Adrenal gland (tissue), 19 donors: ENCODE data around the gene SV2C. TPM values are rescaled to one million over a fixed set of nuclear protein-coding genes. Genes with fewer than 3 reads are reported as not detected.
"Not testable (repeated sequence)": the region's sequence is repeated elsewhere in the genome, so short reads cannot be mapped to it uniquely, and the experiment has no call there.

Source experiments
- DNase-seq, 7 donors: peaks; one replicate each; pipeline ENCODE4 v3.0.0-alpha.2; 2019 to 2020
- H3K27ac ChIP-seq, 5 donors: fragments of 200-600 bp; sonication (generic) in 4 of 5; 1 replicate in 3 of 5; 2 replicates in 2 of 5; pipeline versions ENCODE4 v1.5.1 to v1.8.0; 2016 to 2020; ENCODE audit warnings: mild to moderate bottlenecking in 1 of 5
- H3K27me3 ChIP-seq: fragments of 200-600 bp; 2 replicates; pipeline ENCODE4 v1.8.0; 2021
- H3K36me3 ChIP-seq, 2 donors: fragments of 200-600 bp; replicated peaks in 1 of 2; 1 replicate in 1 of 2; 2 replicates in 1 of 2; pipeline versions ENCODE4 v1.5.1 to v1.8.0; 2018 to 2022
- H3K4me1 ChIP-seq, 2 donors: fragments of 200-600 bp; replicated peaks in 1 of 2; 1 replicate in 1 of 2; 2 replicates in 1 of 2; pipeline versions ENCODE4 v1.5.1 to v1.8.0; 2018 to 2021
- H3K4me3 ChIP-seq, 4 donors: fragments of 200-600 bp; sonication (generic) in 3 of 4; one replicate each; pipeline ENCODE4 v1.5.1; 2016 to 2018
- H3K9me3 ChIP-seq, 3 donors: fragments of 200-600 bp; sonication (generic) in 1 of 3; replicated peaks in 1 of 3; 1 replicate in 2 of 3; 2 replicates in 1 of 3; pipeline versions ENCODE4 v1.5.1 to v1.8.0; 2016 to 2021
- POLR2A ChIP-seq, 2 donors: fragments of 450-650 bp; IDR thresholded peaks; one replicate each; pipeline ENCODE4 v1.6.1; 2017; ENCODE audit warnings: antibody characterized with exemption in 2 of 2, mild to moderate bottlenecking in 2 of 2, moderate library complexity in 1 of 2
- WGBS, 4 donors: extraction: QIAGEN DNeasy Blood & Tissue Kit in 2 of 4; methylation state at CpG; one replicate each; pipeline versions ENCODE4 v1.1.5 to v1.1.7; 2013 to 2017; 5-methylcytosine and 5-hydroxymethylcytosine counted together
- intact Hi-C, 2 donors: fragments of 100-400 bp; cut with DNase I; formaldehyde crosslinking; loops; one replicate each; pipeline versions ENCODE4 v1.14.1 to v1.15.0; 2022 to 2023
- long read RNA-seq, 10 donors: library from polyadenylated mRNA in 3 of 10; unstranded in 2 of 10; stranded (forward) in 1 of 10; transcript quantifications; one replicate each; pipeline ENCODE4 v2.0.0 and lab custom pipeline, GENCODE V29; 2021 to 2026
- polyA plus RNA-seq, 3 donors: library from polyadenylated mRNA; stranded (reverse); fragments of 200-250 nt in 2 of 3; fragments of 350-450 nt in 1 of 3; fragmentation: Illumina TruSeq in 1 of 3; extraction: RNeasy Lipid Tissue Mini Kit (QIAGEN cat#74804) in 1 of 3; gene quantifications; one replicate each; pipeline ENCODE4 v1.2.3, GENCODE V29; 2013 to 2014
- total RNA-seq, 9 donors: library from RNA; depleted of rRNA in 4 of 9; stranded (reverse); fragments of >200 nt in 4 of 9; fragments of 120-200 nt in 1 of 9; fragmentation: NEBNext Ultra II Directional in 1 of 9; extraction: Animal tissue kit (Norgen Biotek cat#: 25700) in 1 of 9; gene quantifications; one replicate each; pipeline versions ENCODE4 v1.1.0 to v1.2.4, GENCODE V29; 2013 to 2023
- TF ChIP-seq, protein P1 (sequence below), 6 experiments: fragments of 450-650 bp in 4 of 6; fragments of 200-600 bp in 2 of 6; sonication (generic) in 1 of 6; IDR thresholded peaks; 1 replicate in 5 of 6; 2 replicates in 1 of 6; pipeline versions ENCODE4 v1.5.1 to v1.8.0; 2016 to 2021; ENCODE audit warnings: antibody characterized with exemption in 6 of 6, mild to moderate bottlenecking in 2 of 6, moderate library complexity in 1 of 6
- donor health status: healthy with polysubstance abuse.
- donor health status: Bipolar disorder and iron deficiency.
- donor health status: DM: yes; HTN: yes; CAD: no.
- donor health status: DM: no; HTN: no; CAD: no.
- donor health status: DM: no; HTN: no; CAD: no.
- donor health status: DM: yes; HTN: yes; CAD: no.

Gene SV2C, protein sequence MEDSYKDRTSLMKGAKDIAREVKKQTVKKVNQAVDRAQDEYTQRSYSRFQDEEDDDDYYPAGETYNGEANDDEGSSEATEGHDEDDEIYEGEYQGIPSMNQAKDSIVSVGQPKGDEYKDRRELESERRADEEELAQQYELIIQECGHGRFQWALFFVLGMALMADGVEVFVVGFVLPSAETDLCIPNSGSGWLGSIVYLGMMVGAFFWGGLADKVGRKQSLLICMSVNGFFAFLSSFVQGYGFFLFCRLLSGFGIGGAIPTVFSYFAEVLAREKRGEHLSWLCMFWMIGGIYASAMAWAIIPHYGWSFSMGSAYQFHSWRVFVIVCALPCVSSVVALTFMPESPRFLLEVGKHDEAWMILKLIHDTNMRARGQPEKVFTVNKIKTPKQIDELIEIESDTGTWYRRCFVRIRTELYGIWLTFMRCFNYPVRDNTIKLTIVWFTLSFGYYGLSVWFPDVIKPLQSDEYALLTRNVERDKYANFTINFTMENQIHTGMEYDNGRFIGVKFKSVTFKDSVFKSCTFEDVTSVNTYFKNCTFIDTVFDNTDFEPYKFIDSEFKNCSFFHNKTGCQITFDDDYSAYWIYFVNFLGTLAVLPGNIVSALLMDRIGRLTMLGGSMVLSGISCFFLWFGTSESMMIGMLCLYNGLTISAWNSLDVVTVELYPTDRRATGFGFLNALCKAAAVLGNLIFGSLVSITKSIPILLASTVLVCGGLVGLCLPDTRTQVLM
- total RNA-seq: under 1 TPM in 8 of 9 donors, not detected in 1; under 0.01 to 0.96 (median 0.25) TPM
- under 1 TPM; under 0.01 to 0.46 (median 0.07) TPM for polyA plus RNA-seq
- long read RNA-seq, donor 1: 0 reads
- long read RNA-seq, donor 2: 0 reads
- long read RNA-seq, donor 3, partial matches to known transcripts: 8 of 8 reads
- long read RNA-seq, donor 3, other reads (novel, unspliced or antisense): 0 of 8 reads
- long read RNA-seq, donor 4: 0 reads
- long read RNA-seq, donor 5: 0 reads
- long read RNA-seq, donor 6: 0 reads
- long read RNA-seq, donor 7: 0 reads
- long read RNA-seq, donor 8, partial matches to known transcripts: 8 of 8 reads
- long read RNA-seq, donor 8, other reads (novel, unspliced or antisense): 0 of 8 reads
- long read RNA-seq, donor 9: 0 reads
- long read RNA-seq, donor 10: 0 reads

DNA sequence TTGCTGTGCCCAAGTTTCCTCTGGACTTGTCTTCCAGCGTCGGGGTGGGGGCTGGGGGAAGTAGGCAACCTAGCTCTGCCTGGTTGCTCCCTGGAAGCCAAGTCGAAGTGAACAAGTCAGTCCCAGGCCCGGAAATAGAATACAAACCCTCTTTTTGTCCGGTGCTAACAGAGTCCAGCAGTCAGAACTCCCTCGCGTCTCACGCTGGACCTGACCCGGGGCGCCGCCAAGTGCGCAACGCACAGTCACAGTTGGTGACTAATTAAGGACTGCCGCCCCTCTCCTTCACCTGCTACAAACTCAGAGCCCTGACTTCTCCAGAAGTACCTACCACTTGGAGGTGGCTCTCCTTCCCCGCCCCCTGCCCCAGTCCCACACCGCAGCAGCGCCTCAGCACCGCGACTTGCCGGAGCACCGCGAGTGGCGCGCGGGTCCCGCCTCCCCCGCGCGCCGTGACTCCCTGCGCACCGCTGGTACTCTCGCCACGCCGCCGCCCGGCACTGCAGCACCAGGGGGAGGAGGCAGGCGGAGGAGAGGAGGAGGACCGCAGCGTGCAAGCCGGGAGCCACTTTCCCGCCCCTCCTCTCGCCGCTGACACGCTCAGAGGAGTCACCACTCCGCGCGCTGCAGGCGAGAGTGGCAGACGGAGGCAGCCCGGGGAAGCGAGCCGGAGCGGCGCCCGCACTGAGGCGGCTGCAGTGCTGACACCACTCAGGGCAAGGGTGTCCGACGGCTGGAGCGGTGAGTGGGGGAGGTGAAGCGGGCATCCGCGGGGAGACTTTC, at the start of gene SV2C:
SV2C (plus strand) TSS at position 612 of the 783 bp plus-strand sequence. CDS start 48,368 bp downstream, outside the sequence.
- peak within 1 kb of the TSS in 2 of 4 donors; percentile 9 to 29 for H3K4me3 ChIP-seq

DNA sequence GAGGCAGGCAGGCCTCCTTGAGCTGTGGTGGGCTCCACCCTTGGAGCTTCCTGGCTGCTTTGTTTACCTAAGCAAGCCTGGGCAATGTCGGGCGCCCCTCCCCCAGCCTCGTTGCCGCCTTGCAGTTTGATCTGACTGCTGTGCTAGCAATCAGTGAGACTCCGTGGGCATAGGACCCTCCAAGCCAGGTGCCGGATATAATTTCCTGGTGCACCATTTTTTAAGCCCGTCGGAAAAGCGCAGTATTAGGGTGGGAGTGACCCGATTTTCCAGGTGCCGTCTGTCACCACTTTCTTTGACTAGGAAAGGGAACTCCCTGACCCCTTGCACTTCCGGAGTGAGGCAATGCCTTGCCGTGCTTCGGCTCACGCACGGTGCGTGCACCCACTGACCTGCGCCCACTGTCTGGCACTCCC, 45.4 kb upstream of the SV2C start:
- WGBS, 4 donors: 16 to 30% (median 27%) methylated on average over 8 to 18 of the region's 18 CpGs
- not testable (repeated sequence) for DNase-seq

More for the DNA sequence above, at the start of gene SV2C:
- H3K36me3 ChIP-seq: no peaks in the 10 kb centered on the region
- no peaks in the 10 kb centered on the region for H3K9me3 ChIP-seq
- peak in 4 of 7 donors; percentile 2 to 64 (median 26) for DNase-seq
- H3K27me3 ChIP-seq: peaks cover 47% of the 10 kb centered on the region
- intact Hi-C loops: no loop called here
- peaks cover 0 to 7% of the 10 kb centered on the region in 2 donors for H3K4me1 ChIP-seq
- 0 to 3% (median 1%) methylated on average over 12 to 63 of the region's 63 CpGs for WGBS, 4 donors
- H3K27ac ChIP-seq: peak within 1 kb of the TSS in 1 of 5 donors; percentile 34
- TF ChIP-seq POLR2A (IDR thresholded peaks at IDR 0.05): peak in 1 of 2 donors; percentile 43
- TF ChIP-seq, protein P1, sequence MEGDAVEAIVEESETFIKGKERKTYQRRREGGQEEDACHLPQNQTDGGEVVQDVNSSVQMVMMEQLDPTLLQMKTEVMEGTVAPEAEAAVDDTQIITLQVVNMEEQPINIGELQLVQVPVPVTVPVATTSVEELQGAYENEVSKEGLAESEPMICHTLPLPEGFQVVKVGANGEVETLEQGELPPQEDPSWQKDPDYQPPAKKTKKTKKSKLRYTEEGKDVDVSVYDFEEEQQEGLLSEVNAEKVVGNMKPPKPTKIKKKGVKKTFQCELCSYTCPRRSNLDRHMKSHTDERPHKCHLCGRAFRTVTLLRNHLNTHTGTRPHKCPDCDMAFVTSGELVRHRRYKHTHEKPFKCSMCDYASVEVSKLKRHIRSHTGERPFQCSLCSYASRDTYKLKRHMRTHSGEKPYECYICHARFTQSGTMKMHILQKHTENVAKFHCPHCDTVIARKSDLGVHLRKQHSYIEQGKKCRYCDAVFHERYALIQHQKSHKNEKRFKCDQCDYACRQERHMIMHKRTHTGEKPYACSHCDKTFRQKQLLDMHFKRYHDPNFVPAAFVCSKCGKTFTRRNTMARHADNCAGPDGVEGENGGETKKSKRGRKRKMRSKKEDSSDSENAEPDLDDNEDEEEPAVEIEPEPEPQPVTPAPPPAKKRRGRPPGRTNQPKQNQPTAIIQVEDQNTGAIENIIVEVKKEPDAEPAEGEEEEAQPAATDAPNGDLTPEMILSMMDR (IDR thresholded peaks at IDR 0.05): no peak

DNA sequence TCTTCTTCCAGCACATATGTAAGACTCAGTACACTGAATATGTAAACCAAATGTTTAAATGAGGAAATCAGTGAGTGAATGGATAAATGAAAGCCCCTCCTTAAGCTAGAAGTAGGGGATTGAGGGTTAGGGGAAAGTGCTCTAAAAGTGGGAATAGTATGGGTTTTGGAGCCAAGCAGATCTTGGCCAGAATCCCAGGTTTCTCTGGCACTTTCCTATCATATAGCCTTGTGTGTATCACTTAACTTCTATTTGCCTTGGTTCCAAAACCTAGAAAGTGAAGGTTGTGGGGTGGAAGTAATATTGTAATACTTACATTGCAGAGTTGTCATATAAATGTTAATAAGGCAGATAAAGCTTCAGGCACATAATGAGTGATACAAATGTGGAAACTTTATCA, 45.0 kb upstream of the SV2C start:
- intact Hi-C loops: no loop called here
- DNase-seq: no peak
- Histone ChIP-seq H3K36me3 (no peaks in the 10 kb centered on the region), H3K4me3 (no peak overlapping the region), H3K4me1 (no peaks in the 10 kb centered on the region), H3K27me3 (no peaks in the 10 kb centered on the region), H3K27ac (no peak overlapping the region), H3K9me3 (no peaks in the 10 kb centered on the region)
- TF ChIP-seq, protein P1 (IDR thresholded peaks at IDR 0.05): no peak
- TF ChIP-seq POLR2A (IDR thresholded peaks at IDR 0.05): no peak

More for the DNA sequence above, 45.4 kb upstream of the SV2C start:
- H3K36me3 ChIP-seq, H3K9me3 ChIP-seq, H3K27me3 ChIP-seq, H3K4me3 ChIP-seq, H3K4me1 ChIP-seq, intact Hi-C loops, H3K27ac ChIP-seq: not testable (repeated sequence)

DNA sequence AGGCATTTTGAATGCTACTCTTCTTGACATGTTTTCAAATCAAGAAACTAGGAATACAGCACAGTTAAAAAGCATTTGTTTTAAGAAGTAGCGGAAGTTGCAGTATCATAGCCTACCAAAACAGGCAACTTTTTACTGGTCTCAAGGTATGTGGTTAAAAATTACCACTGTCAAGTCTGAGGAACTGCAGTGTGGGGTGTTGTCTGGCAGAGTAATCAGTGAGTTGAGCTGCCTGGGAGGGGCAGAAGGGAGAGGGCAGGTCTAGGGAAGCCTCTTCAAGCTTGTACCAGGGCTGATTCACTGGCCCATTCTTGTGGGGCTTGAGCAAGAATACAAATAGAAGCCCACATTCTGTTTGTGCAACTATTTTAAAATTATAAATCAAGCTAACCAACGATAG, 42.4 kb upstream of the SV2C start:
- H3K27me3 ChIP-seq: no peaks in the 10 kb centered on the region
- no peak for DNase-seq
- H3K36me3 ChIP-seq: no peaks in the 10 kb centered on the region
- intact Hi-C loops: no loop called here
- TF ChIP-seq, protein P1 (IDR thresholded peaks at IDR 0.05): no peak
- TF ChIP-seq POLR2A (IDR thresholded peaks at IDR 0.05): no peak
- H3K4me1 ChIP-seq: no peaks in the 10 kb centered on the region
- H3K27ac ChIP-seq: no peak overlapping the region
- no peak overlapping the region for H3K4me3 ChIP-seq
- WGBS, 4 donors: 74 to 88% (median 81%) methylated on average over 2 of the region's 2 CpGs
- H3K9me3 ChIP-seq: no peaks in the 10 kb centered on the region
